Germinal center (tissue), 1 donor: ENCODE data around the gene DSCAML1.
"Not testable (repeated sequence)": the region's sequence is repeated elsewhere in the genome, so short reads cannot be mapped to it uniquely, and the experiment has no call there.

Source experiments
- DNase-seq: peaks from one replicate; pipeline ENCODE4 v3.0.0; 2012; ENCODE audit warnings: mixed read lengths, low spot score

The DSCAML1 gene

DNA sequence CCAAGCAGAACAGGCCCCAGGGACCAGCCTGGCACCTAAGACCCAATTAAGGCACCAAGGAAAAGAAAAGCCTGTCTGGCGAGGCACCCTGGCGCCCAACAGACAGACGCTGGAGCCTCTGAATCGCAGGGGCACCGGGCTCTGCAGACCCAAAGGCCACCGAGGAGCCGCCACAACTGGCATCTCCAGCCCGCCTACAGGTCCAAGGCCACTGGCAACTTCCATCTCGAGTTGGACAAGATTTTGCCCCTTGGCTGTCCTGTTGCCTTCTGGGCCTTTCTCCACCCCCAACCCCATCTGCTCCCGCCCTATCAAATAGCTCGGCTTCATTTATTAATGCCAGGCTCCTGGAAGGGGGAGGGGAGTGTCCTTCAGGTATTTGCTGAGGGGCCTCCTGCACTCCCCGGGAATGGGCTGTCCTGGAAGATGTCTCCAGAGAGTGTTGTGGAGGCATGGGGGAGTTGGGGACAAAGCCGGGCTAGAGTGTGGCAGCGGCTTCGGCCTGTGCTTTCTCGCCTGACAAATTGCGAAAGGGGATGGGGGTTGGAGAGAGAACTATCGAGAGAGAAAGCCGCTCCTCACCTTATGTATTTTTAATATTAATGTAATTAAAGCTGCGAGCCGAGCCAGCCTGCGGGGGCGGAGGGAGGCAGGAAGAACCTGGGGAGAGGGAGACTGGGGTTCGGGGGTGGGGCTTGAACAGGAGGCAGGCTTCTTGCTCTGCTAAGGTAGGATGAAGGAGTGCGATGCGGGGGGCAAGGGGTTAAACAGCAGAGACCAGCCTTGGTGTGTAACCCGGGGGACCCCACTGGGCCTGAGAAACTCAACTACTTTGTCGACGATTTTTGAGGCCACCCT is 2.0 kb downstream of the DSCAML1 start:
- no peak for DNase-seq

- no peak for DNase-seq
Measured at GRCh38 chr11:117794135-117794534, 2.9 kb downstream of the DSCAML1 start.

GRCh38 chr11:117793583-117793982 is 3.4 kb downstream of the DSCAML1 start:
- DNase-seq = no peak

DNA sequence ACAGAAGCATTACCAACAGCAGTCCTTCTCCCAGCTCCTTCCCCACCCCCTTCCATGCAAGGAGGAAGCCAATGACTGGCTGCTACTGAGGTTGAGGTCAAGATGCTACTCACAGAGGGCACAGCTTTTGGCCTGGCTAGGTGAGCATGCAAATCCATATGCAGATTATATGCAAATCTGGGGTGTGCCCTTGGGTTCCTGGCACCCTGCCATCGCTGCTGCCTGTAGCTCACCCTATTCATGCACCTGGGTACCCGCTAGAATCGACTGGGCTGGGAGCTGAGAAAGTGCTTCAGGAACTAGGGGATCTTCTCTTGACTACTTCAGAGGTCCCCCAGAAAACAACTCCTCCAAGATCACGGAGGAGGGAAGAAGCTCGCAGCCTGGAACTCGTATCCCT is 4.0 kb downstream of the DSCAML1 start:
- no peak for DNase-seq

DNA sequence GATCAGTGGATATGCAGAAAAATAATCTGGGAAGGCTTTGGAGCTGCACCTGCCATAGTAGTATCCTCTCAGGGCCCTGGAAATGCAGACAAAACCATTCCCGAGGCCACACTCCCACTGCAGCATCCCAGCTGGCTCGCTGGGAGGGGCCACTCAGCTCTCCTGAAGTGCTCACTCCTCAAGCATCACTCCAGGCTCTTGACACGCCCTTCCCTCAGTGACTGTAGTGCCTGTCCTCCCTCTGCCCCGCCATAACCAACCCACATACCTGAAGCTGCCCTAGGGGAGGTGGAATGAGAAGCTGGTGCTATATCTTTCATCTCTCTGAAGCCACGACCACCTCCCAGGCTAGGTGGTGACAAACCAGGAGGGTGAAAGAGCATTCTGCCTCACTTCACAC is 4.8 kb downstream of the DSCAML1 start:
- no peak for DNase-seq

GRCh38 chr11:117790279-117790678 is 6.7 kb downstream of the DSCAML1 start:
- DNase-seq = no peak

DNA sequence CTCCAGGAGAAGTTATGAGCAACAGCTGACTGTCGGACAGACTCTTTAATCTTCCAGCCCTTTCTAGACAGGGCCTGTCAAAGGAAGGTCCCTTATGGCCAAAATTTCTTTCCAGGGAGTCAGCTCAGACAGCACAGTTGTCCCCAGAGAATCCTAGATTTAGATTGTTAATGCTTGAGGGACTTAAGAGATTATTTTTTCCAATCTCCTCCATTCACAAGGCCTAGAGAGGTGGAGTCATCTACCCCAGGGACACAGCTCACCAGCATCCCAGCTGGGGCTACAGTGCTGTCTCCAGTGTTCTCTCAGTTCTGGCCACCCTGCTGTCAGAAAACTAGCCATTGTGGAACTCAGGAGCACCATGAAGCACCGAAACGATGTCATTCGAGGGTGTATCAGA is 7.8 kb downstream of the DSCAML1 start:
- DNase-seq = no peak

DNA sequence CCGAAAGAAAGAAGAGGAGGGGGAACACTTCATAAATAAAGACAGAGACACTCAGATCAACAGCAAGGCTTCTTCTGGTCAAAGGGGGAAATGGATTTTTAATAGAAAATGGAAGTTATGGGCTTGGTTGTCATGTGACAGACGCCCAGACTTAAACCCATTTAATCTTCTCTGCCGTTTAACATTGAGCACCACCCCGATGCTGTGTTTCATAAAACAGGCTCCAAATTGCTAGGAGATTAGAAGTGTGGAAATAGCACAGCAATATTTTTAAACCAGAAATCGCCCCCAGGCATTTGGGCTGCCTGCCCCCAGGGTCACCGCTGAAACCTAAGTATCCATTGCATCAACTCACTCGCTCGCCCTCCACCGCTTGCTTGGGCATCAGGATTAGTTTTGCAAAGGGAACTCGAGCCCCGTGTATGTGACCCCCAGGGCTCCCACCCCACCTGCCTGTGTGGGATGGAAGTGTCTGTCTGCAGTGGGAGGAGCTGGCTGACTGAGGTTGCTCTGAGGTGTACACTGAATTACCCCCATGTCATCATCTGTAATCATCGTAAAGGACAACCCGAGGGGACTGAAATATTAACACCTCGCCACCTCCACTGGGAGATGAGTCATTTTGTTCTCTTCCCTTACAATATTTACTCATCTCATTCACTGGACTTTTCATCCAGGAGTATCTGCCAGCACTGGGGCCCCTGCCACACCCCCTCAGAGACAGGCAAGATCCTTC is 10.7 kb downstream of the DSCAML1 start:
- DNase-seq = no peak

DNA sequence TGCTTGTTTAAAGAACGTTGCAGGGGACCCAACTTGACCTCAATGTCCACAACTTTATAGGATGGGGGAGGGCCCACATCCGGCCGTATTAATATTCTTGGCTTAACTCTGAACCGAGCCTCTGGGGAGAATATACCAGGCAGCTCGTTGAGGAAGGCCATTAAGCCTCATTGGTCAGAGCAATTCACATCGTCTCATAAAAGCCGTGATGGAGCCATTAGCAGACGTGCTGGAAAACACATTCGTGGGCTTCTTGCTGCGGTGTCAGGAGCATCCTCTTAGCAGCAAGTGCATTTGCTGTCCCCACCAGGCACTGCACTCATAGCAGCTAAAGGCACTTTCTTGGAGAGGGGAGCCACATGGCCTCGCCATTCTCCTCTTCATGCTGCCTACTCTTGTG is 14.9 kb downstream of the DSCAML1 start:
- DNase-seq = no peak

DNA sequence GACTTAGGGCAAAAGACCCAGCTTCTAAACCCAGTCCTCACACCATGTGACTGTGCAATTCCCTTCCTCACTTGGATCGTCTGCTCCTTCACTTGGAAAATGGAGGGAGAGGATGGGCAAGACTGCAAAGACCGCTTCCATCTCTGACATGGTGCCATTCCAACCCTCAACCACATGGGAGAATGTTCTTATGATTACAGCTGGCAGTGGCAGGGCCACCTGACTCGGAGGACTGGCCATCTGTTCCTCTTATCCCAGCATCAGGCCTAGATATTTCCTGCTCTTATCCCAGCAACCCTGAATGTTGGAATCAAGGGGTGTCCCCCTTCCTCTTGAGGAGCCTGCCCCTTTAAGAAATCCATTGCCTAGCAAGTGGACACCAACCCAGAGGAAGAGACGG is 15.4 kb downstream of the DSCAML1 start:
- DNase-seq = no peak

DNA sequence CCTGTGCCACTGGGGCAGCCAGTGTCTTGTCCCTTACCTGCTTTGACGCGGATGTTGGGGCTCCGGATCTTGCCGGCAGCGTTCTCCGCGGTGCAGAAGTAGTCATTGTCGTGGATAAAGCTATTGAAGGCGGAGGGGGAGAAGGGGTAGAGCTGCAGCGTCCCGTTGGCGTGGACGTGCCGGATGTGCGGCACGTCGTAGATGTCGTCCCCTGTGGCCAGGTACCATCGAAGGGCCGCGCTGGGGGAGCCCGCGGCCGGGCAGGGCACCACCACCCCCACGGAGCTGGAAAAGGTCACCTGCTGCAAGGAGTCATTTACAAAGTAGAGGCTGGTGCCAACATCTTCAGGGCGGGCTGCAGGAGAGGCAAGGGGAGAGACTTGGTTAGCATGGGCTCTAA is 16.6 kb downstream of the DSCAML1 start:
- DNase-seq = no peak

DNA sequence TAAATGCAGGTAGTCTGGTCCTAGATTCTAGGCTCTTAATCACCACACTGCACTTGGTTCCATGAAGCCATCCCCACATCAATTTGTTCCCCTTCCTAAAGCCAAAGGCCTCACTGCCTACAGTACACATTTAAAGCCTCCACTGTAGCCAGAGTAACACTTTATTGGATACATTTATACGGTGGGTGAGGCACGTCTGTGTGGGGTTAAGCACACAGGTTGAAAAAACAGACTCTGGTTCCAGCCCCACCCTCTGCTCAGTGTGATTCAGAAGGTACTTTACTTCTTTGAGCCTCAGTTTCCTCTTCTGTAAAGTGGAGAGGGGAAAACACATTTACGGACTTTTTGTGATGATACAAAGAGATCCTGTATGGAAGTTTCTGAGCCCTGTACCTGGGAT is 22.5 kb downstream of the DSCAML1 start:
- DNase-seq = no peak

GRCh38 chr11:117772360-117772759 is 24.7 kb downstream of the DSCAML1 start:
- DNase-seq = no peak

- no peak for DNase-seq
Measured at GRCh38 chr11:117771841-117772240, 25.2 kb downstream of the DSCAML1 start.

- no peak for DNase-seq
Measured at GRCh38 chr11:117771197-117771596, 25.8 kb downstream of the DSCAML1 start.

- no peak for DNase-seq
Measured at GRCh38 chr11:117770061-117770460, 27.0 kb downstream of the DSCAML1 start.

DNA sequence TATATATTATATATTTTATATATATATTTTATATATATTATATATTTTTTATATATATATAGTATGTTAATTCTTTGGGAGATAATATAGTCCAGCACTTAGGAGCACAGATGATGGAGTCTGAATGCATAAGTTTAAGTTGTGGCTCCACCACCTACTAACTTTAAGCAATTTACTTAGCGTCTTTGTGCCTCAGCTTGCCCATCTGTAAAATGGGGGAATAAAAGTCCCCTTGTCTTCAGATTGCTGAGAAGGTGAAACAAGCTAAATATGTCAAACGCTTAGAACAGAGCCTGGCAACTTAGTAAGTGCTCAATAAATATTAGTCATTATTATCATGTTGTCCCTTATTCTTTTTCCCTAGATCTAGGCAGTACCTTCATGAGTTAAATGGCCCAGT is 27.5 kb downstream of the DSCAML1 start:
- no peak for DNase-seq

DNA sequence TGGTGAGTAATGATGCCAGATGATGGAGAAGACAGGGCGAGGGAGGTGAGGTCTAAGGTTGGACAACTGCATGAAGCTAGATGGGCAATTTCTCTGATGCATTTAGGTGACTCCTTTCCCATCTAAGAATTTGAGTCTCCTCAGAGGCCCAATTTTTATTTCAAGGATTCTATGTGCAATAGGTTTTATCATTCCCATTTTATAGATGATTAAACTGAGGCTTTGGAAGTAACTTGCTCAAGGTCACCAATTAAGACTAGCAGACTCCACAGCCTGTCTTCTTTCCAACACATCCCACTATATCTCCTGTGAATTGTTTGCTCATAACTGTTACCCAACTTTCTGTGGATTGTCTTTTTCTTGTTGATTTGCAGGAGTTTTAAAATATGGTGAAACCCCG is 28.5 kb downstream of the DSCAML1 start:
- DNase-seq = no peak

GRCh38 chr11:117767071-117767470 is 29.9 kb downstream of the DSCAML1 start:
- no peak for DNase-seq

DNA sequence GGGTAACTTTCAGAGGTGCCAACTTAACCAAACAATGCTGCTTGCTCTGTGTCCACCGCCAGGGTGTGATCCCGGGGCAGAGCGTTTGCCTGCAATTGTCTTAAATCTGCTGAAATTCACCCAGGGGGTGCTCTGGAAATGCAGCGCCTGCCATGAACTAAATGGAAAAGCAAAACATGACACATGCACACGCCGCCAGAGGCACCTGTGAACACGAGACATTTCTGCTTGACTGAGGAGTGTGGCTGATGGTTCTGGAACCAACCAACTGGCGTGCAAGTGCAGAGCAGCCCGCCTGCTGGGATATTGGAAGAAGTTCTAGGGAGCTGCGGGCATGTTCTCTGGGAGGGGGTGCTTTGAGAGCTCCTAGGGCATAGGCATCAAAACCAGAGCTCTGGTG is 30.4 kb downstream of the DSCAML1 start:
- no peak for DNase-seq

GRCh38 chr11:117766026-117766425 is 31.0 kb downstream of the DSCAML1 start:
- DNase-seq = no peak

DNA sequence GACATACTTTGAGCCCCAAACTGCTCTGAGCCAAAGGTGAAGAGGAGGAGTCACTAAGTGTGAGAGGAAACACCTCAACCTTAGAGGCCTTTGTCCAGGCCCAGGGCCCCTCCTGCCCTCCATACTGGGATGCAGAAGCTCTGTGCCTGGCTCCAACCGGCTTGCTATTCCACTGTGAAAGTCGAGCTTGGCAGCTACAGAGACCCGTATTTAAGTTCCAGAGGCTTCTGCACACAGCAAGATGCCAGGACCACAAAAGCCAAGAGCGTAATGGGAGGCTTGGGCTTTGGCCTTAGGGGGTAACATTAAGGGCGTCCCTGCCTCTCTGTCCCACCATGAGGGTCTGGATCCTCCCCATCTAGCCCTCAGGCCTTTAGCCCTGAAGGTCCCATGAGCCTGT is 31.9 kb downstream of the DSCAML1 start:
- DNase-seq = no peak

- not testable (repeated sequence) for DNase-seq
Measured at GRCh38 chr11:117763465-117763864, 33.6 kb downstream of the DSCAML1 start.

DNA sequence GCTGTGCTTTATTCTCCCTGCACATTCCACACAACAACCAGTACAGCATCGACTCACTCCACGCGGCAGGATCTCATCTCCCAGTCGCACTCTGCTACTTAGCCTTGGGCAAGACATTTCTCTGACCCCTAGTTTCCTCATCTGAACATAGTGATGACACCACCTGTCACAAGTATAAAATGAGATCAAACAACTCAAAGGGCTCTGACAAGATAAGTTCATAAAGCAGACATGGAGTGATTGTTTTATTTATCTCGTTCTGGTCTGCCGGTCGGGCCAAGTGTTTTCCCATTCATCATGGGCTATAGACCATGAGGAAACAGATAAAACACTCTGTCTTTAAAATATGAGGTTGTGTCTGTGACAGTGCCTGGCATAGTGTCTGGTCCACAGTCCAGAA is 35.0 kb downstream of the DSCAML1 start:
- DNase-seq = no peak
